A673 (cell line): Measurements from ENCODE around the gene GAS2. TPM values are rescaled to one million over a fixed set of nuclear protein-coding genes. Genes with fewer than 3 reads are reported as not detected.
A peak's percentile ranks its signal among the peaks of the same experiment; 100 is the strongest.

Experiments
- BruUV-seq: library from RNA; stranded (reverse); fragments of 400-500 nt; replicated peaks from 2 replicates; lab custom pipeline; 2021; lab: Mats Ljungman, UMichigan
- CTCF ChIA-PET: fragments of 300-600 bp; sonication (Branson Sonifier 250); formaldehyde crosslinking; loops from one replicate; lab custom pipeline; 2022; ENCODE audit warnings: antibody characterized with exemption; lab: Charles Lee
- POLR2A ChIA-PET: fragments of 300-600 bp; sonication (Branson Sonifier 250); formaldehyde crosslinking; loops from one replicate; lab custom pipeline; 2022; ENCODE audit warnings: antibody characterized with exemption; ENCODE audit not compliant: low non-redundant PET; lab: Charles Lee
- DNase-seq: peaks from one replicate; pipeline ENCODE4 v3.0.0-alpha.2; 2015; ENCODE audit warnings: low spot score
- H3K27ac ChIP-seq: fragments of 200-600 bp; sonication (generic); 2 replicates; pipeline ENCODE4 v1.5.1; 2016; ENCODE audit warnings: mixed run types, low read depth, mild to moderate bottlenecking, mixed read lengths, antibody characterized with exemption, low read length; ENCODE audit not compliant: poor library complexity, severe bottlenecking
- H3K27me3 ChIP-seq: fragments of 200-600 bp; sonication (generic); replicated peaks from 2 replicates; pipeline ENCODE4 v1.6.1; 2017; ENCODE audit warnings: mixed run types, low read depth, mild to moderate bottlenecking, mixed read lengths, antibody characterized with exemption, low read length; ENCODE audit not compliant: insufficient read depth, poor library complexity
- H3K36me3 ChIP-seq: fragments of 200-600 bp; sonication (generic); 2 replicates; pipeline ENCODE4 v1.6.1; 2016; ENCODE audit warnings: mixed run types, mild to moderate bottlenecking, mixed read lengths, antibody characterized with exemption, low read length; ENCODE audit not compliant: insufficient read depth, poor library complexity, severe bottlenecking
- H3K4me1 ChIP-seq: fragments of 200-600 bp; sonication (generic); 2 replicates; pipeline ENCODE4 v1.6.1; 2017; ENCODE audit warnings: mixed run types, mild to moderate bottlenecking, mixed read lengths, antibody characterized with exemption, low read length; ENCODE audit not compliant: insufficient read depth, poor library complexity, severe bottlenecking
- H3K4me3 ChIP-seq: fragments of 200-600 bp; sonication (generic); 2 replicates; pipeline ENCODE4 v1.5.1; 2016; ENCODE audit warnings: low read depth, mixed run types, mild to moderate bottlenecking, mixed read lengths, low read length; ENCODE audit not compliant: poor library complexity, severe bottlenecking
- H3K9me3 ChIP-seq: fragments of 200-600 bp; sonication (generic); 2 replicates; pipeline ENCODE4 v1.6.1; 2016; ENCODE audit warnings: mixed run types, low read depth, mild to moderate bottlenecking, mixed read lengths, antibody characterized with exemption, low read length; ENCODE audit not compliant: poor library complexity, severe bottlenecking
- CTCF ChIP-seq: fragments of 300-800, 200-600 bp; sonication (generic); conservative IDR thresholded peaks from 2 replicates; pipeline ENCODE4 v1.5.1; 2017; ENCODE audit warnings: low read depth, mild to moderate bottlenecking, antibody characterized with exemption, low read length, moderate library complexity, mixed read lengths
- EZH2 ChIP-seq: fragments of 200-600 bp; sonication (generic); IDR thresholded peaks from 2 replicates; pipeline ENCODE4 v1.6.1; 2017; ENCODE audit warnings: borderline replicate concordance, low read depth, mild to moderate bottlenecking, mixed read lengths, antibody characterized with exemption, low read length; ENCODE audit not compliant: poor library complexity, severe bottlenecking
- intact Hi-C: fragments of 100-400 bp; cut with micrococcal nuclease; formaldehyde crosslinking; loops from one replicate; pipeline ENCODE4 v1.10.0; 2022; ENCODE audit not compliant: unreplicated experiment
- total RNA-seq: library from RNA; stranded (reverse); gene quantifications from 2 replicates; pipeline ENCODE4 v1.2.3, GENCODE V29; 2021

GAS2 gene
- total RNA-seq, 1 experiment from 2014 or later: 1.8 TPM

GRCh38 chr11:22792497-22792896, 126.1 kb downstream of the GAS2 start:
- no peaks in the 10 kb centered on the region for H3K36me3 ChIP-seq
- no peak overlapping the region for H3K27ac ChIP-seq
- ChIA-PET CTCF (interaction anchor here (0.7 kb wide), 1 partner anchor 37 kb away, joined by 3 read pairs; no protein-coding TSS in a partner anchor), POLR2A (no interaction called here)
- intact Hi-C loops: no loop called here
- peaks cover 5% of the 10 kb centered on the region for H3K4me1 ChIP-seq
- no peaks in the 10 kb centered on the region for H3K27me3 ChIP-seq
- no peak overlapping the region for H3K4me3 ChIP-seq
- TF ChIP-seq CTCF: no peak
- no peak for TF ChIP-seq EZH2
- no peaks in the 10 kb centered on the region for H3K9me3 ChIP-seq
- peak; percentile 52 for DNase-seq
- BruUV-seq: no TSS peak

GRCh38 chr11:22795914-22796313, 129.5 kb downstream of the GAS2 start:
- no peaks in the 10 kb centered on the region for H3K9me3 ChIP-seq
- intact Hi-C loops: no loop called here
- no TSS peak for BruUV-seq
- no peaks in the 10 kb centered on the region for H3K27me3 ChIP-seq
- POLR2A ChIA-PET: no interaction called here
- H3K4me1 ChIP-seq: peaks cover 5% of the 10 kb centered on the region
- peak; percentile 21 for DNase-seq
- no peaks in the 10 kb centered on the region for H3K36me3 ChIP-seq
- CTCF ChIA-PET: no interaction called here
- TF ChIP-seq CTCF (no peak), EZH2 (no peak)
- H3K4me3 ChIP-seq: no peak overlapping the region
- H3K27ac ChIP-seq: no peak overlapping the region

GRCh38 chr11:22797047-22797446, 130.6 kb downstream of the GAS2 start:
- H3K27me3 ChIP-seq: no peaks in the 10 kb centered on the region
- H3K4me3 ChIP-seq: no peak overlapping the region
- CTCF ChIA-PET: no interaction called here
- peaks cover 5% of the 10 kb centered on the region for H3K4me1 ChIP-seq
- H3K9me3 ChIP-seq: no peaks in the 10 kb centered on the region
- POLR2A ChIA-PET: no interaction called here
- intact Hi-C loops: no loop called here
- TF ChIP-seq CTCF (no peak), EZH2 (no peak)
- no peak overlapping the region for H3K27ac ChIP-seq
- no TSS peak for BruUV-seq
- no peak for DNase-seq
- no peaks in the 10 kb centered on the region for H3K36me3 ChIP-seq
